K562 (cell line): Measurements from ENCODE around the gene NBEAL1. TPM values are rescaled to one million over a fixed set of nuclear protein-coding genes. Genes with fewer than 3 reads are reported as not detected.
A peak's percentile ranks its signal among the peaks of the same experiment; 100 is the strongest.

Experiments
- ARID2 ChIP-seq: fragments of 450-650 bp; IDR thresholded peaks from 2 replicates; pipeline ENCODE4 v1.6.1; 2017; ENCODE audit warnings: antibody characterized with exemption, mild to moderate bottlenecking
- ATF1 ChIP-seq, 2 experiments: fragments of 450-650 bp in 1 of 2; IDR thresholded peaks; 2 replicates each; pipeline ENCODE4 v1.6.1; 2016; ENCODE audit warnings: missing compliant biosample characterization in 1 of 2, missing genetic modification characterization in 1 of 2
- ATF4 ChIP-seq: fragments of 450-650 bp; formaldehyde crosslinking; IDR thresholded peaks from 2 replicates; pipeline ENCODE4 v1.4.0; 2022; ENCODE audit warnings: mild to moderate bottlenecking, moderate library complexity
- CCAR2 ChIP-seq: fragments of 200-400 bp; formaldehyde crosslinking; IDR thresholded peaks from 2 replicates; pipeline ENCODE4 v1.6.1; 2017; ENCODE audit warnings: mild to moderate bottlenecking, low read depth, low read length
- CREB5 ChIP-seq: fragments of 250-450 bp; sonication (Bioruptor Pico); IDR thresholded peaks from 2 replicates; pipeline ENCODE4 v1.5.0; 2020; ENCODE audit warnings: mild to moderate bottlenecking
- CTCF ChIP-seq, 3 experiments: IDR thresholded peaks in 2 of 3; conservative IDR thresholded peaks in 1 of 3; 2 replicates each; pipeline ENCODE4 v1.5.1; 2011 to 2012; ENCODE audit warnings: low read length in 3 of 3, mild to moderate bottlenecking in 3 of 3, control low read depth in 2 of 3, improper control_type of control experiment in 1 of 3, inconsistent platforms in 1 of 3, low read depth in 1 of 3, mixed read lengths in 1 of 3, moderate library complexity in 1 of 3; ENCODE audit not compliant: insufficient read depth in 2 of 3
- GATAD2B ChIP-seq: fragments of 450-650 bp; IDR thresholded peaks from 2 replicates; pipeline ENCODE4 v1.6.1; 2017; ENCODE audit warnings: mild to moderate bottlenecking, borderline replicate concordance
- HOXB6 ChIP-seq: fragments of 250-450 bp; sonication (Bioruptor Pico); IDR thresholded peaks from 2 replicates; pipeline ENCODE4 v1.5.1; 2022; ENCODE audit warnings: mild to moderate bottlenecking, borderline replicate concordance
- MAFF ChIP-seq: IDR thresholded peaks from 2 replicates; pipeline ENCODE4 v1.6.1; 2012; ENCODE audit warnings: low read length, improper control_type of control experiment
- MCM5 ChIP-seq: fragments of 450-650 bp; IDR thresholded peaks from 2 replicates; pipeline ENCODE4 v1.6.1; 2016; ENCODE audit warnings: low read depth
- NFIX ChIP-seq: fragments of 250-450 bp; sonication (Bioruptor Pico); IDR thresholded peaks from 2 replicates; pipeline ENCODE4 v1.4.0; 2020; ENCODE audit warnings: low read depth, mild to moderate bottlenecking, moderate library complexity
- OTX1 ChIP-seq: fragments of 450-650 bp; formaldehyde crosslinking; IDR thresholded peaks from 2 replicates; pipeline ENCODE4 v1.4.0; 2022; ENCODE audit warnings: mild to moderate bottlenecking
- RCOR1 ChIP-seq, 2 experiments: IDR thresholded peaks; 2 replicates each; pipeline ENCODE4 v1.6.1; 2012; ENCODE audit warnings: low read depth in 2 of 2, low read length in 2 of 2, borderline replicate concordance in 1 of 2, improper control_type of control experiment in 1 of 2
- RFX5 ChIP-seq: IDR thresholded peaks from 2 replicates; pipeline ENCODE4 v1.6.1; 2011; ENCODE audit warnings: low read depth, mild to moderate bottlenecking, improper control_type of control experiment, low read length
- SMARCE1 ChIP-seq: fragments of 450-650 bp; IDR thresholded peaks from 2 replicates; pipeline ENCODE4 v1.7.1; 2016; ENCODE audit warnings: mild to moderate bottlenecking
- SP2 ChIP-seq: IDR thresholded peaks from 2 replicates; pipeline ENCODE4 v1.6.1; 2011; ENCODE audit warnings: mild to moderate bottlenecking, low read depth, low read length, moderate library complexity; ENCODE audit not compliant: poor library complexity, severe bottlenecking; ENCODE audit errors: extremely low read depth
- ZBTB5 ChIP-seq: fragments of 450-650 bp; IDR thresholded peaks from 2 replicates; pipeline ENCODE4 v1.6.1; 2017; ENCODE audit warnings: antibody characterized with exemption
- ZNF24 ChIP-seq: fragments of 450-650 bp; IDR thresholded peaks from 2 replicates; pipeline ENCODE4 v1.6.1; 2016
- ZNF280B ChIP-seq: fragments of 250-450 bp; sonication (Bioruptor Pico); IDR thresholded peaks from 2 replicates; pipeline ENCODE4 v1.5.1; 2021; ENCODE audit warnings: mild to moderate bottlenecking
- ZNF354B ChIP-seq: fragments of 250-450 bp; sonication (Bioruptor Pico); IDR thresholded peaks from 2 replicates; pipeline ENCODE4 v1.4.0; 2020
- ZNF583 ChIP-seq: fragments of 250-450 bp; sonication (Bioruptor Pico); IDR thresholded peaks from 2 replicates; pipeline ENCODE4 v1.4.0; 2020
- ZNF696 ChIP-seq: fragments of 250-450 bp; sonication (Bioruptor Pico); conservative IDR thresholded peaks from 2 replicates; pipeline ENCODE4 v1.4.0; 2020; ENCODE audit warnings: mild to moderate bottlenecking, moderate library complexity
- ZNF75A ChIP-seq: fragments of 450-650 bp; formaldehyde crosslinking; IDR thresholded peaks from 2 replicates; pipeline ENCODE4 v1.4.0; 2020; ENCODE audit warnings: mild to moderate bottlenecking
- polyA plus RNA-seq, 8 experiments: library from polyadenylated mRNA; depleted of rRNA in 4 of 8; stranded (reverse) in 5 of 8; unstranded in 3 of 8; fragments of >200 nt; fragmentation: Nextera tagmentation in 2 of 8; fragmentation: Illumina TruSeq in 1 of 8; extraction: Ambion mirVana in 2 of 8; extraction: Trizol in 1 of 8; gene quantifications; 2 replicates each; pipeline versions ENCODE4 v1.2.1 to v1.2.3, GENCODE V29; 2011 to 2014; ENCODE audit warnings: inconsistent platforms in 1 of 8, missing spikeins in 1 of 8
- total RNA-seq, 7 experiments: library from RNA; depleted of rRNA in 6 of 7; stranded (reverse); fragments of >200 nt in 6 of 7; fragmentation: Illumina TruSeq in 2 of 7; extraction: Trizol in 2 of 7; gene quantifications; 2 replicates each; pipeline versions ENCODE4 v1.2.1 to v1.2.3, GENCODE V29; 2011 to 2021; ENCODE audit warnings: low replicate concordance in 1 of 7

The NBEAL1 gene
- total and polyA plus RNA-seq, 9 of the 15 experiments (the other 6 are each of a cell fraction or from before 2014, with no cell fraction given), result 2.1 to 13.5 (median 7.3) TPM

GRCh38 chr2:202965810-202966460 is 48.7 kb upstream of the NBEAL1 start (continued):
- TF ChIP-seq CCAR2 (no peak), ZBTB5 (no peak), SP2 (no peak), MCM5 (no peak), CTCF (IDR thresholded peaks at IDR 0.05 in 2 of 3, conservative IDR thresholded peaks at IDR 0.05 in 1 of 3; ENCODE audit: insufficient read depth in 2 of 3, low read depth in 1 of 3, low read length in 3 of 3) (no peak), SMARCE1 (peak; percentile 78), ZNF696 (CRISPR knock-in tag) (no peak), ZNF75A (no peak), ATF4 (CRISPR knock-in tag) (no peak), HOXB6 (no peak), MAFF (peak; percentile 96), CREB5 (CRISPR knock-in tag) (no peak), RFX5 (no peak), ARID2 (no peak), ZNF24 (no peak), ATF1 (CRISPR knock-in tag; IDR thresholded peaks at IDR 0.05) (no peak), ATF1 (tag; IDR thresholded peaks at IDR 0.05) (peak; percentile 39), GATAD2B (no peak), ZNF354B (CRISPR knock-in tag) (no peak), ZNF280B (no peak), RCOR1 (IDR thresholded peaks at IDR 0.05; ENCODE audit: borderline replicate concordance in 1 of 2, low read depth in 2 of 2, low read length in 2 of 2) (peak in 1 of 2 experiments; percentile 28; a peak in 1 of 4 replicates), ZNF583 (peak; percentile 54; the same call in 1 of the 2 replicates), OTX1 (no peak), NFIX (CRISPR knock-in tag) (no peak)
